MM.1S (cell line): Measurements from ENCODE around the gene SETD3.

Source experiments
- DNase-seq: peaks from one replicate; pipeline ENCODE4 v3.0.0-alpha.2; 2015
- H2AFZ ChIP-seq: fragments of 300-600 bp; sonication (generic); 2 replicates; pipeline ENCODE4 v1.6.0; 2016; ENCODE audit warnings: antibody characterized with exemption, low read length
- H3F3A ChIP-seq: fragments of 300-600 bp; sonication (generic); 2 replicates; pipeline ENCODE4 v1.6.1; 2016; ENCODE audit warnings: mild to moderate bottlenecking, antibody characterized with exemption, low read length, moderate library complexity, mixed read lengths; ENCODE audit not compliant: insufficient read depth
- H3K27ac ChIP-seq: fragments of 300-600 bp; sonication (generic); 2 replicates; pipeline ENCODE4 v1.5.1; 2016; ENCODE audit warnings: mild to moderate bottlenecking, low read length
- H3K27me3 ChIP-seq: fragments of 300-600 bp; sonication (generic); replicated peaks from 2 replicates; pipeline ENCODE4 v1.6.0; 2016; ENCODE audit warnings: low read length; ENCODE audit not compliant: insufficient read depth
- H3K36me3 ChIP-seq: fragments of 300-600 bp; sonication (generic); replicated peaks from 2 replicates; pipeline ENCODE4 v1.6.1; 2016; ENCODE audit warnings: mild to moderate bottlenecking, low read length, mixed read lengths; ENCODE audit not compliant: insufficient read depth
- H3K4me1 ChIP-seq: fragments of 300-600 bp; sonication (generic); 2 replicates; pipeline ENCODE4 v1.6.1; 2016; ENCODE audit warnings: low read length, mixed read lengths
- H3K4me2 ChIP-seq: fragments of 300-600 bp; sonication (generic); 2 replicates; pipeline ENCODE4 v1.6.0; 2016; ENCODE audit warnings: low read depth, low read length
- H3K4me3 ChIP-seq: fragments of 300-600 bp; sonication (generic); 2 replicates; pipeline ENCODE4 v1.5.1; 2016; ENCODE audit warnings: low read length, mixed read lengths
- H3K79me2 ChIP-seq: fragments of 300-600 bp; sonication (generic); 2 replicates; pipeline ENCODE4 v1.6.1; 2016; ENCODE audit warnings: mixed run types, low read length, mixed read lengths
- H3K9ac ChIP-seq: fragments of 300-600 bp; sonication (generic); 2 replicates; pipeline ENCODE4 v1.6.1; 2016; ENCODE audit warnings: low read length, mixed read lengths
- H3K9me2 ChIP-seq: fragments of 300-600 bp; sonication (generic); replicated peaks from 2 replicates; pipeline ENCODE4 v1.6.1; 2016; ENCODE audit warnings: mild to moderate bottlenecking, low read length, mixed read lengths; ENCODE audit not compliant: insufficient read depth
- H3K9me3 ChIP-seq: fragments of 300-600 bp; sonication (generic); replicated peaks from 2 replicates; pipeline ENCODE4 v1.6.1; 2016; ENCODE audit warnings: mild to moderate bottlenecking, low read length, mixed read lengths; ENCODE audit not compliant: insufficient read depth
- H4K20me1 ChIP-seq: fragments of 300-600 bp; sonication (generic); 2 replicates; pipeline ENCODE4 v1.6.1; 2016; ENCODE audit warnings: mild to moderate bottlenecking, low read length, moderate library complexity, mixed read lengths; ENCODE audit not compliant: insufficient read depth
- CTCF ChIP-seq: fragments of 300-600 bp; sonication (generic); IDR thresholded peaks from 2 replicates; pipeline ENCODE4 v1.5.1; 2016; ENCODE audit warnings: antibody characterized with exemption, low read length, mixed read lengths
- EZH2 ChIP-seq: fragments of 300-600 bp; sonication (generic); optimal IDR thresholded peaks from 2 replicates; pipeline ENCODE3; 2017; ENCODE audit warnings: low read depth, mild to moderate bottlenecking, antibody characterized with exemption, low read length, mixed read lengths
- EZH2phosphoT487 ChIP-seq: fragments of 300-600 bp; sonication (generic); IDR thresholded peaks from 2 replicates; pipeline ENCODE4 v1.6.1; 2018; ENCODE audit warnings: antibody characterized with exemption, low read length

The SETD3 gene

DNA sequence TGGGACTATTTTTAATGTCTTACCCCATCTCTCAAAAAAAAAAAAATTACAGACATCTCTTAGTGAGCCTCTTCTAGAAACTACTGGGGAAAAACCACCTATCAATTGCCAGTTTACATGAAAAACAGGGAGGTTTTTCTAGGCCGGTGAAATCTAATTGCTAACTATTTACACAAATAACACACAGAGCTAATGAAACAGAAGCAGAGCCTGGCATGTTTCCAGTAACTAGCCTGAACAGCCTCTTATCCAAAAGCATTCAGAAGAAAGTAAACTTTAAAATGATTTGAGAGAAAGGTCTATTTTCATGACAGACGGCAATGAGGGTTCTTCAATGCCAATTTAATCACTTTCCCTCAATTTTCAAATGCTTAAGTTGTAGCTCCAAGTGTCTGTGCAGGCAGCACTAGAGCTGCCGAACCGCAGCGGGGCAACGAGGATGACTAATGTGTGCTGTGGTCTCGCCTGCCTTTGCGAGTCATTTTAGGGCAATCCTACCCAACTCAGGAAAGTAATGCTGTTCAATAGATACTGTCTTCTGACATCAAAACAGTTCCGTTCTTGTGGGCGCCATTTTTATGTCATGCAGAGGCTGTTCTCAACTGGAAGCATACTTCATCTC is 84.6 kb downstream of the SETD3 start:
- Histone ChIP-seq H3K79me2 (no peaks in the 10 kb centered on the region), H3K9ac (no peak overlapping the region), H2AFZ (no peak overlapping the region), H3K4me1 (no peaks in the 10 kb centered on the region), H3K9me2 (no peaks in the 10 kb centered on the region), H3K4me2 (no peak overlapping the region), H3K27me3 (no peaks in the 10 kb centered on the region), H3F3A (no peaks in the 10 kb centered on the region), H3K36me3 (no peaks in the 10 kb centered on the region), H3K27ac (no peak overlapping the region), H4K20me1 (no peaks in the 10 kb centered on the region), H3K4me3 (no peak overlapping the region), H3K9me3 (no peaks in the 10 kb centered on the region)
- DNase-seq: no peak
- TF ChIP-seq CTCF (no peak), EZH2 (no peak), EZH2phosphoT487 (no peak)

- no peaks in the 10 kb centered on the region for H3K9me2 ChIP-seq
- DNase-seq: no peak
- H3F3A ChIP-seq: no peaks in the 10 kb centered on the region
- H3K27me3 ChIP-seq: no peaks in the 10 kb centered on the region
- H3K4me1 ChIP-seq: no peaks in the 10 kb centered on the region
- TF ChIP-seq EZH2 (no peak), EZH2phosphoT487 (no peak), CTCF (no peak)
- no peaks in the 10 kb centered on the region for H3K79me2 ChIP-seq
- no peaks in the 10 kb centered on the region for H4K20me1 ChIP-seq
- H3K4me3 ChIP-seq: no peak overlapping the region
- no peak overlapping the region for H2AFZ ChIP-seq
- H3K4me2 ChIP-seq: no peak overlapping the region
- no peak overlapping the region for H3K9ac ChIP-seq
- H3K36me3 ChIP-seq: no peaks in the 10 kb centered on the region
- H3K27ac ChIP-seq: no peak overlapping the region
- no peaks in the 10 kb centered on the region for H3K9me3 ChIP-seq
Measured at GRCh38 chr14:99394602-99395156, 86.0 kb downstream of the SETD3 start.

DNA sequence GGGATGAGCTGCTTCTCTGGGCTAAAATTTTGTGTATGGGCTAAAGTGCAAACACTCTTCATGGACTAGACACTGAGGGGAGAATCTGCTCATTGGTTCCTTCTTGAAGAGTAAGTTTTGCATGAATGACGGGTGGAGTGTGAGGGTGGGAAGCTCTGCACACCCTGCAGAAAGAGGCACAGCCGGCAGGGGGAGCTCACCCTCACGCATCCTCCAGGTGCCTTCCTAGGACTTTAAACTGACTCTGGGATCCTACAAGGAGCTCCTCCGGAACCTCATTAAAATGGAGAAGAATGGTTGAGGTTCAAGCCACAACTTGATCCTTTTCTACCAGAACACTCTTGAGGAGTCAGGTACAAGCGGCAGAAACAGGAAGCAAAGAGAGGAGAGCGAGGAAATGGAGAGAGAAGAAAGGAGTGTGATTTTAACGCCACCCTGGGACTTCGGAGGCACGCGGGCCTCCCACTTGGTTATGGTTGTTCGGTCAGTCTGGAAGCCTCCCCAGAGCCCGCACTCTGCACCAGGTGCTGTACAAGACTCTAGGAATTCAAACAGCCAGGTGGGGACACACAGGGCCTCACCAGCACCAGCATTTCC is 87.5 kb downstream of the SETD3 start:
- TF ChIP-seq CTCF (peak; percentile 51), EZH2phosphoT487 (no peak)
- H3K27me3 ChIP-seq: no peaks in the 10 kb centered on the region
- no peaks in the 10 kb centered on the region for H4K20me1 ChIP-seq
- H3F3A ChIP-seq: no peaks in the 10 kb centered on the region
- no peak overlapping the region for H3K4me2 ChIP-seq
- H2AFZ ChIP-seq: no peak overlapping the region
- H3K9me3 ChIP-seq: no peaks in the 10 kb centered on the region
- no peak overlapping the region for H3K4me3 ChIP-seq
- H3K27ac ChIP-seq: no peak overlapping the region
- no peaks in the 10 kb centered on the region for H3K4me1 ChIP-seq
- H3K9me2 ChIP-seq: no peaks in the 10 kb centered on the region
- no peaks in the 10 kb centered on the region for H3K79me2 ChIP-seq
- H3K36me3 ChIP-seq: no peaks in the 10 kb centered on the region
- no peak for DNase-seq
- H3K9ac ChIP-seq: no peak overlapping the region
